ENCODE results near the gene KIF6.

GRCh38 chr6:39321761-39322160 lies 403.4 kb downstream of the KIF6 start:
- TF ChIP-seq CTCF (IDR thresholded peaks at IDR 0.05) (no peak), POLR2AphosphoS5 (IDR thresholded peaks at IDR 0.05; ENCODE audit: insufficient read depth in 1 of 2, low read depth in 1 of 2) (no peak)
